GM23338 (cell line): Measurements from ENCODE around the gene FAM9C. TPM values are rescaled to one million over a fixed set of nuclear protein-coding genes. Genes with fewer than 3 reads are reported as not detected.

Experiments used
- ATAC-seq: fragments of 200-7000 bp; cut with Tn5 transposase; 3 replicates; pipeline ENCODE4 v1.9.1; 2020
- DNase-seq: peaks from one replicate; pipeline ENCODE4 v3.0.0-alpha.2; 2015; ENCODE audit warnings: low spot score
- H2AFZ ChIP-seq: fragments of 200-600 bp; sonication (generic); 2 replicates; pipeline ENCODE4 v1.8.0; 2016; ENCODE audit warnings: antibody characterized with exemption, mild to moderate bottlenecking, moderate library complexity
- H3F3A ChIP-seq: fragments of 200-600 bp; sonication (generic); replicated peaks from 2 replicates; pipeline ENCODE4 v1.8.0; 2017; ENCODE audit warnings: antibody characterized with exemption, mixed run types, low read depth
- H3K27ac ChIP-seq: fragments of 200-600 bp; sonication (generic); 2 replicates; pipeline ENCODE4 v1.6.1; 2016; ENCODE audit warnings: low read depth
- H3K27me3 ChIP-seq: fragments of 200-600 bp; sonication (generic); 2 replicates; pipeline ENCODE4 v1.8.0; 2016; ENCODE audit warnings: mild to moderate bottlenecking, mixed run types, moderate library complexity; ENCODE audit not compliant: insufficient read depth
- H3K36me3 ChIP-seq: fragments of 200-600 bp; sonication (generic); 2 replicates; pipeline ENCODE4 v1.8.0; 2016; ENCODE audit warnings: mild to moderate bottlenecking; ENCODE audit not compliant: insufficient read depth
- H3K4me1 ChIP-seq: fragments of 200-600 bp; sonication (generic); 2 replicates; pipeline ENCODE4 v1.8.0; 2016; ENCODE audit warnings: mild to moderate bottlenecking, moderate library complexity; ENCODE audit not compliant: insufficient read depth
- H3K4me2 ChIP-seq: fragments of 200-600 bp; sonication (generic); 2 replicates; pipeline ENCODE4 v1.7.1; 2017; ENCODE audit warnings: mixed run types
- H3K4me3 ChIP-seq: fragments of 200-600 bp; sonication (generic); 2 replicates; pipeline ENCODE4 v1.6.1; 2016; ENCODE audit warnings: mixed run types
- H3K79me2 ChIP-seq: fragments of 200-600 bp; sonication (generic); replicated peaks from 2 replicates; pipeline ENCODE4 v1.8.0; 2017; ENCODE audit warnings: mild to moderate bottlenecking; ENCODE audit not compliant: insufficient read depth
- H3K9me2 ChIP-seq: fragments of 200-600 bp; sonication (generic); 2 replicates; pipeline ENCODE4 v1.8.0; 2017; ENCODE audit not compliant: insufficient read depth
- H4K20me1 ChIP-seq: fragments of 200-600 bp; sonication (generic); replicated peaks from 2 replicates; pipeline ENCODE4 v1.8.0; 2017; ENCODE audit warnings: mild to moderate bottlenecking; ENCODE audit not compliant: insufficient read depth
- H3K27ac Mint-ChIP-seq: 2 replicates; pipeline ENCODE4 v1.8.0; 2020; ENCODE audit warnings: inconsistent platforms, mild to moderate bottlenecking, moderate library complexity, mixed read lengths
- H3K27me3 Mint-ChIP-seq: 3 replicates; pipeline ENCODE4 v1.8.0; 2022; ENCODE audit warnings: low read depth, mild to moderate bottlenecking, moderate library complexity, mixed read lengths, inconsistent platforms; ENCODE audit not compliant: insufficient read depth, poor library complexity
- H3K36me3 Mint-ChIP-seq: 3 replicates; pipeline ENCODE4 v1.8.0; 2021; ENCODE audit warnings: low read depth, mild to moderate bottlenecking, inconsistent platforms, moderate library complexity, mixed read lengths
- H3K4me1 Mint-ChIP-seq: 3 replicates; pipeline ENCODE4 v1.8.0; 2020; ENCODE audit warnings: mild to moderate bottlenecking, inconsistent platforms, mixed read lengths
- H3K4me3 Mint-ChIP-seq: 3 replicates; pipeline ENCODE4 v1.8.0; 2021; ENCODE audit warnings: moderate library complexity, mild to moderate bottlenecking, inconsistent platforms, mixed read lengths
- H3K9me3 Mint-ChIP-seq: 3 replicates; pipeline ENCODE4 v1.8.0; 2020; ENCODE audit warnings: moderate library complexity, mild to moderate bottlenecking, inconsistent platforms, mixed read lengths
- CREB1 ChIP-seq: fragments of 250-450 bp; sonication (Bioruptor Pico); IDR thresholded peaks from 2 replicates; pipeline ENCODE4 v1.5.0; 2020; ENCODE audit warnings: low read depth, mild to moderate bottlenecking, moderate library complexity
- CTCF ChIP-seq, 2 experiments: fragments of 200-600 bp in 1 of 2; sonication (generic) in 1 of 2; conservative IDR thresholded peaks; 2 replicates each; pipeline versions ENCODE4 v1.5.1 to v1.6.1; 2016 to 2017; ENCODE audit warnings: antibody characterized with exemption in 2 of 2, low read depth in 2 of 2, mild to moderate bottlenecking in 2 of 2, moderate library complexity in 1 of 2
- ETS1 ChIP-seq: IDR thresholded peaks from 2 replicates; pipeline ENCODE4 v1.6.1; 2016; ENCODE audit warnings: antibody characterized with exemption
- EZH2 ChIP-seq: fragments of 200-600 bp; sonication (generic); IDR thresholded peaks from one replicate; pipeline ENCODE4 v1.8.0; 2017; ENCODE audit warnings: antibody characterized with exemption, mild to moderate bottlenecking, low read depth; ENCODE audit not compliant: unreplicated experiment
- EZH2phosphoT487 ChIP-seq: fragments of 200-600 bp; sonication (generic); IDR thresholded peaks from one replicate; pipeline ENCODE4 v1.8.1; 2018; ENCODE audit warnings: antibody characterized with exemption; ENCODE audit not compliant: unreplicated experiment
- JUNB ChIP-seq: IDR thresholded peaks from one replicate; pipeline ENCODE4 v1.6.1; 2016; ENCODE audit warnings: antibody characterized with exemption; ENCODE audit not compliant: unreplicated experiment
- NANOG ChIP-seq: IDR thresholded peaks from 2 replicates; pipeline ENCODE4 v1.6.1; 2016; ENCODE audit warnings: antibody characterized with exemption, borderline replicate concordance
- POLR2AphosphoS5 ChIP-seq: IDR thresholded peaks from 2 replicates; pipeline ENCODE4 v1.6.1; 2016; ENCODE audit warnings: antibody characterized with exemption, low read depth
- REST ChIP-seq: IDR thresholded peaks from one replicate; pipeline ENCODE4 v1.6.1; 2018; ENCODE audit warnings: antibody characterized with exemption; ENCODE audit not compliant: unreplicated experiment
- STAT1 ChIP-seq: IDR thresholded peaks from one replicate; pipeline ENCODE4 v1.6.1; 2016; ENCODE audit warnings: antibody characterized with exemption; ENCODE audit not compliant: unreplicated experiment
- ZNF114 ChIP-seq: fragments of 250-450 bp; sonication (Bioruptor Pico); IDR thresholded peaks from 2 replicates; pipeline ENCODE4 v1.5.0; 2020; ENCODE audit warnings: mild to moderate bottlenecking, moderate library complexity
- ZNF331 ChIP-seq: fragments of 250-450 bp; sonication (Bioruptor Pico); IDR thresholded peaks from 2 replicates; pipeline ENCODE4 v1.5.0; 2020; ENCODE audit warnings: low read depth, mild to moderate bottlenecking, moderate library complexity
- ZNF462 ChIP-seq: fragments of 250-450 bp; sonication (Bioruptor Pico); IDR thresholded peaks from 2 replicates; pipeline ENCODE4 v1.5.0; 2020; ENCODE audit warnings: mild to moderate bottlenecking, moderate library complexity
- polyA plus RNA-seq: library from polyadenylated mRNA; unstranded; fragments of >200 nt; fragmentation: Nextera tagmentation; extraction: Ambion mirVana; gene quantifications from 2 replicates; pipeline ENCODE4 v1.2.1, GENCODE V29; 2016
- total RNA-seq: library from RNA; depleted of rRNA; stranded (reverse); fragments of >200 nt; shearing (Covaris generic); gene quantifications from 2 replicates; pipeline ENCODE4 v1.2.3, GENCODE V29; 2014

FAM9C gene
- total and polyA plus RNA-seq, 2 experiments from 2014 or later: 0.08 TPM; not detected in 1

- no peak overlapping the region for H3K4me3 ChIP-seq
- no peak overlapping the region for H2AFZ ChIP-seq
- peaks cover 14% of the 10 kb centered on the region for H3K4me1 ChIP-seq
- no peak overlapping the region for H3K27ac ChIP-seq
- H3K9me2 ChIP-seq: no peaks in the 10 kb centered on the region
- no peaks in the 10 kb centered on the region for H3K27me3 ChIP-seq
- TF ChIP-seq JUNB (no peak), STAT1 (no peak), ZNF462 (no peak), NANOG (no peak), CREB1 (CRISPR knock-in tag) (no peak), ETS1 (no peak), CTCF (conservative IDR thresholded peaks at IDR 0.05; ENCODE audit: low read depth in 2 of 2) (no peak), EZH2phosphoT487 (no peak), POLR2AphosphoS5 (no peak), EZH2 (no peak), ZNF114 (CRISPR knock-in tag) (no peak), REST (no peak), ZNF331 (CRISPR knock-in tag) (no peak)
- Mint-ChIP-seq H3K27me3 (no peaks in the 10 kb centered on the region), H3K9me3 (no peaks in the 10 kb centered on the region), H3K4me3 (no peak overlapping the region), H3K4me1 (peaks cover 25% of the 10 kb centered on the region), H3K36me3 (no peaks in the 10 kb centered on the region), H3K27ac (no peak overlapping the region)
- DNase-seq (no peak), ATAC-seq (no peak)
- no peaks in the 10 kb centered on the region for H3K36me3 ChIP-seq
- no peak overlapping the region for H3K4me2 ChIP-seq
- H3F3A ChIP-seq: no peaks in the 10 kb centered on the region
- no peaks in the 10 kb centered on the region for H3K79me2 ChIP-seq
- no peaks in the 10 kb centered on the region for H4K20me1 ChIP-seq
Observed at GRCh38 chrX:12996934-12997435, 47.4 kb downstream of the FAM9C start.
